Stimulated activated naive B cell treated with anti-CD40 and anti-IgM and Interleukin-4, amounts not matched to agents 10 μg/mL and 1 μg/mL and 100 μg/mL, for 72 hours (primary cell): ENCODE data around the gene BCL3.
A peak's percentile ranks its signal among the peaks of the same experiment; 100 is the strongest.

ENCODE experiments used
- ATAC-seq, 2 donors: fragments of 150-1000 bp; cut with Tn5 transposase; replicated peaks; 2 replicates each; pipeline ENCODE4 v1.10.0; 2021; ENCODE audit warnings: moderate library complexity in 1 of 2
- DNase-seq: peaks from one replicate; pipeline ENCODE4 v3.0.0; 2021
- H3K27ac Mint-ChIP-seq: one replicate; pipeline ENCODE4 v1.8.0; 2022; ENCODE audit warnings: mild to moderate bottlenecking, mixed read lengths
- H3K27me3 Mint-ChIP-seq, 2 donors: one replicate each; pipeline ENCODE4 v1.8.0; 2022; ENCODE audit warnings: mixed read lengths in 2 of 2
- H3K36me3 Mint-ChIP-seq, 2 donors: one replicate each; pipeline ENCODE4 v1.8.0; 2022; ENCODE audit warnings: mixed read lengths in 2 of 2, mild to moderate bottlenecking in 1 of 2
- H3K4me1 Mint-ChIP-seq, 2 donors: one replicate each; pipeline ENCODE4 v1.8.0; 2022; ENCODE audit warnings: mixed read lengths in 2 of 2, mild to moderate bottlenecking in 1 of 2
- H3K4me3 Mint-ChIP-seq, 2 donors: one replicate each; pipeline ENCODE4 v1.8.0; 2022; ENCODE audit warnings: mild to moderate bottlenecking in 2 of 2, mixed read lengths in 2 of 2, moderate library complexity in 1 of 2
- H3K9me3 Mint-ChIP-seq, 2 donors: one replicate each; pipeline ENCODE4 v1.8.0; 2022; ENCODE audit warnings: mixed read lengths in 2 of 2, mild to moderate bottlenecking in 1 of 2

Gene BCL3

DNA sequence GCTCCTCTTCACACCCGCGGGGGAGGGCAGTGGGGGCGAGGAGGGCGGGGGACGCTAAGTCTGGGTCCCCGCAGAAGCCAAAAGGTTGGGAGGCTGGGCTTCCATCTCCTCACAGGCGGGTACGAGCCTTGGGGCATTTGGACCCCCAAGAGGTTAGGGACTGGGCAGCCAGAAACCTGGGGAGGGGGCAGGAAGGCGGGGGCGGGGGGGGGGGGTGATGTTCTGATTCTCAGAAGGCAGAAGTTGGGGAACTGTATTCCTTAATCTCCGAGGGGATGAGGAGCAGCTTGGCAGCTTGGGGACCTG, 5.1 kb downstream of the BCL3 start:
- no peak for ATAC-seq
- H3K4me1 Mint-ChIP-seq = peaks cover 50 to 70% of the 10 kb centered on the region in 2 donors
- no peak for DNase-seq
- no peaks in the 10 kb centered on the region for H3K9me3 Mint-ChIP-seq
- peak overlapping the region; percentile 98 for H3K27ac Mint-ChIP-seq
- H3K36me3 Mint-ChIP-seq = peaks cover 36 to 61% of the 10 kb centered on the region in 2 donors
- peak overlapping the region; percentile 96 to 98 for H3K4me3 Mint-ChIP-seq
- no peaks in the 10 kb centered on the region for H3K27me3 Mint-ChIP-seq

DNA sequence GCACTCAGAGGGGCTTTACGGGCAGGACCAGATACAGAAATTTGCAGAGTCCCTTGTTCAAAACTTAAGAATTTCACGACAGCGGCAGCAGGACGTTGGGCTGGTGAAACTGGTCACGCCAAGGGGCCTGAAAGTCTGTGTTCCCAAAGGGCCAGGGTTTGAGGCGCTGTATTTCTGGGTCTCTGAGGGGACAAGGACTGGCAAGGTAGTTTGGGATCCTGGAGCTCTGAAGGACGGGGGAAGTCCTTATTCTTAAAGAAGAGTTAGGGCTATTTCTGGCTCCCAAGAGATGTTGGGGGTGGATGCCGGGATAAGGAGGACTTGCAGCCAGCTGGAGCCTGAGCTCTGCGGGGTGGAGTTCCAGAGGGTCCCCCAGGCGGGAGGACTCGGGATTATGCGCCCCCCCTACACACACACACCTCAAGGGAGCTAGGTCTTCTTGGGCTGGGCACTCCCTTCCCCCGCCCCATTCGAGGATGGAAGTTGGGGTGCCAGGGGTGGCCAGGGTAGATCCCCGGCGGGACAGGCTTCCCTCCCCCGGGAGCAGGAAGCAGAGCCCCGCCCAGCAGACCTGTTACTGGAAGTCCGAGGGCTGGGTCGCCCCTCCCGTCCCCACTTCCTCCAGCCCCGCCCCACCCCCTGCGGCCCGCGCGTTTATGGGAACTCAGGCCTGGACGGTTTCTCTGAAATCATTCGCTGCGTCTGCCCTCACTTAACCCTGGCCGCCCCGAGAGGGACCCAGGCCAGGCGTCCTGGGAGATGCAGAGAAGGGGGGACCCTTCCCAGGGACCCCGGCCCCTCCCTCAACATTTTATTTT, 5.6 kb downstream of the BCL3 start:
- H3K4me1 Mint-ChIP-seq = peaks cover 50 to 69% of the 10 kb centered on the region in 2 donors
- no peaks in the 10 kb centered on the region for H3K27me3 Mint-ChIP-seq
- H3K9me3 Mint-ChIP-seq = no peaks in the 10 kb centered on the region
- H3K27ac Mint-ChIP-seq = peak overlapping the region; percentile 98
- ATAC-seq = peak; percentile 34 to 38
- H3K36me3 Mint-ChIP-seq = peaks cover 37 to 65% of the 10 kb centered on the region in 2 donors
- DNase-seq = peak; percentile 59
- peak overlapping the region; percentile 96 to 98 for H3K4me3 Mint-ChIP-seq

DNA sequence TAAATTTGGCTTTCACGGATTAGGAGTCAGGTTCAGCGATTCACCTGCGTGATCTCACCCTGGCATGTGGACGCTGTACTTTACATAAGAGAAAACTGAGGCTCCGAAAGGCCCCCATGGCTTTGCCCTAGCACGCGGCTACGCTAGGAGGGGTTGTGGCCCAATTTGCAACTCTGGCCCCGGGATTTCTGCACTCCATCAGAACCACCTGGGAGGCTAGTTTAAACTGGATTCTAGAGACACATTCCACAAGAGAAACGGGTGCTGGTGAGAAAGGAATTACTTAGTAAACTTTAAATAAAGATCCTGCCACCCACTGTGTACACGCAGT, 6.2 kb downstream of the BCL3 start:
- H3K4me1 Mint-ChIP-seq = peaks cover 46 to 63% of the 10 kb centered on the region in 2 donors
- H3K4me3 Mint-ChIP-seq = peak overlapping the region; percentile 96 to 98
- no peaks in the 10 kb centered on the region for H3K27me3 Mint-ChIP-seq
- H3K36me3 Mint-ChIP-seq = peaks cover 35 to 65% of the 10 kb centered on the region in 2 donors
- ATAC-seq (no peak), DNase-seq (no peak)
- no peaks in the 10 kb centered on the region for H3K9me3 Mint-ChIP-seq
- peak overlapping the region; percentile 98 for H3K27ac Mint-ChIP-seq

DNA sequence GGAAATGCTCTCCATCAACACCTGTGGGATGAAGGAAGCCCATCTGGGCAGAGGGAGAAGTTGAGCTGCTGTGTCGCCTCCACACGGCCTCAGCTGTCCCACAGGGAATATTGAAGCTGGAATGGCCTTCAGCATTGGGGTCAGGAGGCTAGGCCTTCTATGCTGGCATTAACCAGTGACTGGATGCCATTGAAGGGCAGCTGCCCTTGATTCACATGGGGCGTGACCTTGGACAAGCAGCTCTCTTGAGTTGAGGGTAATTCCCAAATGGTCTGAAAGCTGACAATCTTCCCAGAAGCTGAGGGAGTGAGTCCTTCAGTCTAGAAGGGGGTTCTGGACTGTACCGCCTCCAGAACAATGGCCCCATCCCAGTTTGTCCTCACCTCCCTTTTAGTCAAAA, 6.7 kb downstream of the BCL3 start:
- peaks cover 36 to 65% of the 10 kb centered on the region in 2 donors for H3K36me3 Mint-ChIP-seq
- peaks cover 44 to 58% of the 10 kb centered on the region in 2 donors for H3K4me1 Mint-ChIP-seq
- no peaks in the 10 kb centered on the region for H3K9me3 Mint-ChIP-seq

DNA sequence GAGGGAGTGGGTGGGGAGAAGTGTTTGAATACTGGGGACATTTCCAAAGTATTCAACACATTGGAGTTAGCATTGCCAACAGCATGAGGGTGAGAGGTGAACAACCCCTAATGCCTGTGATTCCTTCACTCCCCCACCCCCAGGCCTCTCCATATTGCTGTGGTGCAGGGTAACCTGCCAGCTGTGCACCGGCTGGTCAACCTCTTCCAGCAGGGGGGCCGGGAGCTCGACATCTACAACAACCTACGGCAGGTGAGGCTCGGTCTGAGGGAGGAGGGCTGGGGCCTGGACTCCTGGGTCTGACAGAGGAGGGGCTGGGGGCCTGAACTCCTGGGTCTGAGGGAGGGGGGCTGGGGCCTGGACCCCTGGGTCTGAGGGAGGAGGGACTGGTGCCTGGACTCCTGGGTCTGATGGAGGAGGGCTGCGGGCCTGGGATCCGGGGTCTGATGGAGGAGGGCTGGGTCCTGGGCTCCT, 7.6 kb downstream of the BCL3 start:
- no peaks in the 10 kb centered on the region for H3K27me3 Mint-ChIP-seq
- H3K9me3 Mint-ChIP-seq = no peaks in the 10 kb centered on the region
- peaks cover 40 to 61% of the 10 kb centered on the region in 2 donors for H3K36me3 Mint-ChIP-seq
- peak overlapping the region in 1 of 2 donors; percentile 44 for H3K4me3 Mint-ChIP-seq
- H3K27ac Mint-ChIP-seq = peak overlapping the region; percentile 59
- ATAC-seq = no peak
- peaks cover 36 to 49% of the 10 kb centered on the region in 2 donors for H3K4me1 Mint-ChIP-seq
- DNase-seq = no peak

More for the DNA sequence above, 6.7 kb downstream of the BCL3 start:
- ATAC-seq (no peak), DNase-seq (no peak)
- peak overlapping the region; percentile 96 to 98 for H3K4me3 Mint-ChIP-seq
- no peaks in the 10 kb centered on the region for H3K27me3 Mint-ChIP-seq
- H3K27ac Mint-ChIP-seq = peak overlapping the region; percentile 98

DNA sequence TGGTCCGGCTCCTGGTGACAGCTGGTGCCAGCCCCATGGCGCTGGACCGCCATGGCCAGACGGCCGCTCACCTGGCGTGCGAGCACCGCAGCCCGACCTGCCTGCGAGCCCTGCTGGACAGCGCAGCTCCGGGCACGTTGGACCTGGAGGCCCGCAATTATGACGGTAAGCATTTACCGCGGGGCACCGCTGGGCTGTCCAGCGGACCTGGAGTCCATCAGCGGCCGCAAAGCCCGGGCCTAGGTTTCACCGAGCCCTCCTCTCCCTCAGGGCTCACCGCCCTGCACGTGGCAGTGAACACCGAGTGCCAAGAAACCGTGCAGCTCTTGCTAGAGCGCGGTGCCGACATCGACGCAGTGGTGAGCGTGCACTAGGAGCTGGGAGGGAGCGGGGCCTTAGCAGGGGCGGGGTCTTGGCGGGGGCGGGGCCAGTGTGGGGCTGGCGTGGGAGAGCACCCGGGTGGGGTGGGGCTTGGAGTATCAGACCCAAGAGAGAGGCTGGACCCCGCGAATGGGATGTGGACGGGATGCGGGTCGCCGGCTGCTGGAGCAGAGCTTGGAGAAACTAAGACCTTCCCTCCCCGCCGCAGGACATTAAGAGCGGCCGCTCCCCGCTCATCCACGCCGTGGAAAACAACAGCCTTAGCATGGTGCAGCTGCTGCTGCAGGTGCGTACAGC, 8.7 kb downstream of the BCL3 start:
- DNase-seq (no peak), ATAC-seq (no peak)
- Mint-ChIP-seq H3K27me3 (no peaks in the 10 kb centered on the region), H3K27ac (no peak overlapping the region), H3K36me3 (peaks cover 34 to 51% of the 10 kb centered on the region in 2 donors), H3K4me1 (peaks cover 30 to 38% of the 10 kb centered on the region in 2 donors), H3K4me3 (no peak overlapping the region), H3K9me3 (no peaks in the 10 kb centered on the region)

DNA sequence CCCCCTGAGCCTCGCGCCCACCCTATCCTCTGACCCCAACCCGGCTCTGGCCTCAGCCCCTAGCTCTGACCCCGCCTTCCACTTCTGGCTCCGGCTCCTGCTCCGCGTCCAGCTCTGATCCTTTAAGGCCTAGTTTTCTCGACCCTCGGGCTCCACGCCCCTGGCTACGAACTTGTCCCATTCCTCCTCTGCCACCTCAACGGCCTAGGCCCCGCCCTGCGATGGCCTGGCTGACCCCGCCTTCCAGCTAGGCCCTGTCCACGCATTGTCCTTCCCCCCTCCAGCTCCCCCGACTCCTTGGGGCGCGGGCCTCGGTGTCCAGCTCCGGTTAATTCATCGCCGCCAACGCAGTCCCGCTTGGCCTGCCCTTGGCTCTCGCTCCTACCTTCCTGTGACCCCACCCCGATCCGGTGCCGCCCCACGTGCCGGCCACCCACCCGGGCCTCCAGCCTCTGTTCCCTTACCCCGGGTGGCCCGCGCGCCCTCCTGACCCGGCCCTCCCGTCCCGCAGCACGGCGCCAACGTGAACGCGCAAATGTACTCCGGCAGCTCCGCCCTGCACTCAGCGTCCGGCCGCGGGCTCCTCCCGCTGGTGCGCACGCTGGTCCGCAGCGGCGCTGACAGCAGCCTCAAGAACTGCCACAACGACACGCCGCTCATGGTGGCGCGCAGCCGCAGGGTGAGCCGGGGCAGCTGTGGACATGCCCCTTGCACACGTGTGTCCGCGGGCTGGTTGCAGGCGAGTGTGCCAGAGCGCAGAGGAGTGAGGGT, 9.4 kb downstream of the BCL3 start:
- H3K27ac Mint-ChIP-seq = peak overlapping the region; percentile 37
- H3K36me3 Mint-ChIP-seq = peaks cover 28 to 45% of the 10 kb centered on the region in 2 donors
- no peaks in the 10 kb centered on the region for H3K27me3 Mint-ChIP-seq
- H3K4me1 Mint-ChIP-seq = peaks cover 23 to 31% of the 10 kb centered on the region in 2 donors
- H3K4me3 Mint-ChIP-seq = no peak overlapping the region
- ATAC-seq (no peak), DNase-seq (no peak)
- no peaks in the 10 kb centered on the region for H3K9me3 Mint-ChIP-seq

DNA sequence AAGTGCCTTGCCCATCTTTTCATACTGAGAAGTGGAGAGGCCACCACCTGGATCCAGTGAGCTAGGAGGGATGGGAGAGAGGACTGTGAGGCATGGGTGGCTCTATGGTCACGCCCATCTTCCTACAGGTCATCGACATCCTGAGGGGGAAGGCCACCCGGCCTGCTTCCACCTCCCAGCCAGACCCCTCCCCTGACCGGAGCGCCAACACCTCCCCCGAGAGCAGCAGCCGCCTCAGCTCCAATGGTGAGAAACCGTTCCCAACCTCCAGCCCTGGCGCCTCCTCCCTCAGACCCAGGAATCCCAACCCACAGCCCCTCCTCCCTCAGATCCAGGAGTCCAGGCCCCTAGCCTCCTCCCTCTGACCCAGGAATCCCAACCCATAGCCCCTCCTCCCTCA, 10.1 kb downstream of the BCL3 start:
- DNase-seq (no peak), ATAC-seq (no peak)
- Mint-ChIP-seq H3K4me1 (peaks cover 19 to 25% of the 10 kb centered on the region in 2 donors), H3K27me3 (no peaks in the 10 kb centered on the region), H3K36me3 (peaks cover 28 to 45% of the 10 kb centered on the region in 2 donors), H3K27ac (peak overlapping the region; percentile 37), H3K9me3 (no peaks in the 10 kb centered on the region), H3K4me3 (no peak overlapping the region)

DNA sequence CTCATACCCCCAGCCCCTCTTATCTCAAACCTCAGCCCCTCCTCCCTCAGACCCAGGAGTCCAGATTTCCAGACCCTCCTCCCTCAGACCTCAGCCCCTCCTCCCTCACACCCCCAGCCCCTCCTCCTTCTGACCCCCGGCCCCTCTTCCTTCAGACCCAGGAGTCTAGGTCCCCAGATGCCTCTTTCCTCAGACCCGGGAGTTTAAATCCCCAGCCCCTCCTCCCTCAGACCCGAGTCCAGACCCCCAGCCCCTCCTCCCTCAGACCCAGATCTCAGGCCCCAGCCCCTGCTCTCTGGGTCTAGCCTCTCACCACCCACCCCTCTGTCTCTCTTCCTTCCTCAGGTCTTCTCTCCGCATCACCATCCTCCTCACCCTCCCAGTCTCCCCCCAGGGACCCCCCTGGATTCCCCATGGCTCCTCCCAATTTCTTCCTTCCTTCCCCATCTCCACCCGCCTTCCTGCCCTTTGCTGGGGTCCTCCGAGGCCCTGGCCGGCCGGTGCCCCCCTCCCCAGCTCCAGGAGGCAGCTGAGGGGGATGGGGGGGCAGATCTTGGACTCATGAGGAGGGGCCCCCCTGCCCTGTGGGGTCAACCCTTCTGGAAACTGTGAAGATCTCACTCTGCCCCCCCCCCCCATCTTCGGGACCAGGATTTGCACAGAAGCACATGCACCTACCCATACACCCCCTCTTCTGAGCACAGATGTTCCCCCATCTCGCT, 10.7 kb downstream of the BCL3 start:
- H3K27ac Mint-ChIP-seq = peak overlapping the region; percentile 79
- peaks cover 18 to 23% of the 10 kb centered on the region in 2 donors for H3K4me1 Mint-ChIP-seq

DNA sequence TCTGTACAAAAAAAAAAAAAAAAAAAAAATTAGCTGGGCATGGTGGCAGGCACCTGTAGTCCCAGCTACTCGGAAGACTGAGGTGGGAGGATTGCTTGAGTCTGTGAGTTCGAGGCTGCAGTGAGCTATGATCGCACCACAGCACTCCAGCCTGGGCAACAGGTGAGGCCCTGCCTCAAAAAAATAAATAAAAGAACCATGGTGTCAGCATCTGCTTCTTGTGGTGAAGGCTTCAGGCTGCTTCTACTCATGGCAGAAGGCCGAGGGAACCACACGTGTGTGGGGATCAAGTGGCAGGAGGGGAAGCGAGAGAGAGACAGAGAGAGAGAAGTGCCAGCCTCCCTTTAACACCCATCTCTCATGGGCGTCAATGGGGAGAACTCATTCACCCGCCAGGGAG, 13.5 kb downstream of the BCL3 start:
- Mint-ChIP-seq H3K4me3 (no peak overlapping the region), H3K36me3 (peaks cover 24 to 30% of the 10 kb centered on the region in 2 donors), H3K27me3 (no peaks in the 10 kb centered on the region), H3K4me1 (peaks cover 5 to 9% of the 10 kb centered on the region in 2 donors), H3K27ac (no peak overlapping the region), H3K9me3 (no peaks in the 10 kb centered on the region)
- DNase-seq (no peak), ATAC-seq (peak; percentile 39 to 45)

More for the DNA sequence above, 10.7 kb downstream of the BCL3 start:
- ATAC-seq (no peak), DNase-seq (no peak)
- Mint-ChIP-seq H3K27me3 (no peaks in the 10 kb centered on the region), H3K4me3 (no peak overlapping the region), H3K36me3 (peaks cover 28 to 41% of the 10 kb centered on the region in 2 donors), H3K9me3 (no peaks in the 10 kb centered on the region)

DNA sequence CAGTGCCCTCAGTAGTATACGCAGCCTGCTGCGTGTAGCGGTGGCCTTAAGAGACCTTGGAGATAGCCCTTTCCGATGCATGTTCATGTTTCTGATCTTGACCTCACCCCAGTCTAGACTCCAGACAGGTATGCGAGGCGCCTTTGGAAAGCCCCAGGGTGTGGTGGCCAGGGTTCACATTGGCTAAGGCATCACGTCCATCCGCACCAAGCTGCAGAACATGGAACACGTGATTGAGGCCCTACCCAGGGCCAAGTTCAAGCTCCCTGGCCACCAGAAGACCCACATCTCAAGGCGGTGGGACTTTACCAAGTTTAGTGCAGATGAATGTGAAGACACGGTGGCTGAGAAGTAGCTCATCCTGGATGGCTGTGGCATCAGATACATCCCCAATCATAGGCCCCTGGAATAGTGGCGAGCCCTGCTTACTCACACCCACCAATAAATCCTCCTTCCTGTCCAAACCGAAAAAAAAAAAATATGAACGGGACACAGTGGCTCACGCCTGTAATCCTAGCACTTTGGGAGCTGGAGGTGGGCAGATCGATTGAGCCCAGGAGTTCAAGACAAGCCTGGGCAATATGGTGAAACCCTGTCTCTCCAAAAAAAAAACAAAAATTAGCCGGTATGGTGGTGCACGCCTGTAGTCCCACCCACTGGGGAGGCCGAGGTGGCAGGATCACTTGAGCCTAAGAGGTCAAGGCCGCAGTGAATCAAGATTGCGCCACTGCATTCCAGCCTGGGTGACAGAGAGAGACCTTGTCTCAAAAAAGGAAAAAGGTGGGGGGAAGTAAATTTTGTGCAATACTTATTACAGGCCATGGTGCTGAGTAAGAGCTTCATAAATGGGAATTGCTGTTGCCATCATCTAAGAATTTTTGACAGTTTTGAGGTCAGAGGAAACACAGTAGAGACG, 16.8 kb downstream of the BCL3 start:
- no peaks in the 10 kb centered on the region for H3K27me3 Mint-ChIP-seq
- ATAC-seq (no peak), DNase-seq (no peak)
- no peak overlapping the region for H3K27ac Mint-ChIP-seq
- peaks cover 4 to 5% of the 10 kb centered on the region in 2 donors for H3K36me3 Mint-ChIP-seq
- H3K4me1 Mint-ChIP-seq = peaks cover 18 to 31% of the 10 kb centered on the region in 2 donors
- peaks cover 1 to 4% of the 10 kb centered on the region in 2 donors for H3K9me3 Mint-ChIP-seq
- H3K4me3 Mint-ChIP-seq = no peak overlapping the region

DNA sequence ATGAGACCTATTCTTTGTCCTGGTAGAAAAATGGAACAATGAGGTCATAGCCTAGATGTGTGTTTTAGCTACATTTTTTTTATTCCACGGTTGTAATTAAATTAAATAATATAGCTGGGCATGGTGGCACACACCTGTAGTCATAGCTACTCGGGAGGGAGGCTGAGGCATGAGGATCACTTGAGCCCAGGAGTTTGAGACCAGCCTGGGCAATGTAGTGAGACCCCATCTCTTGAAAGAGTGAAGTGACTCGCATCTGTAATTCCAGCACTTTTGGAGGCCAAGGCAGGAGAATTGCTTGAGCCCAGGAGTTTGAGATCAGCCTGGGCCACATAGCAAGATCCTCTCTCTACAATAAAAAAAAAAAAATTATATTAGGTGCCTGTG, 17.4 kb downstream of the BCL3 start:
- H3K9me3 Mint-ChIP-seq = peaks cover 1 to 4% of the 10 kb centered on the region in 2 donors
- no peak overlapping the region for H3K27ac Mint-ChIP-seq
- H3K4me1 Mint-ChIP-seq = peaks cover 23 to 38% of the 10 kb centered on the region in 2 donors
- no peak for DNase-seq
- no peaks in the 10 kb centered on the region for H3K36me3 Mint-ChIP-seq
- no peaks in the 10 kb centered on the region for H3K27me3 Mint-ChIP-seq
- H3K4me3 Mint-ChIP-seq = no peak overlapping the region
- no peak for ATAC-seq
